GM19239 (cell line): ENCODE measurements around the gene ST3GAL4.
"Not testable (repeated sequence)": the region's sequence is repeated elsewhere in the genome, so short reads cannot be mapped to it uniquely, and the experiment has no call there.

Experiments used
- DNase-seq: peaks from one replicate; pipeline ENCODE4 v3.0.0; 2011; ENCODE audit warnings: low spot score; ENCODE audit not compliant: insufficient read length
- FAIRE-seq: peaks from 2 replicates; lab custom pipeline; 2011; peaks lifted over from hg19 to GRCh38; lab: Jason Lieb, UNC

ST3GAL4 gene

GRCh38 chr11:126359431-126360048 is 4.1 kb downstream of the ST3GAL4 start:
- FAIRE-seq (no peak), DNase-seq (no peak)

GRCh38 chr11:126360049-126360446 is 4.6 kb downstream of the ST3GAL4 start:
- DNase-seq (no peak), FAIRE-seq (no peak)

DNA sequence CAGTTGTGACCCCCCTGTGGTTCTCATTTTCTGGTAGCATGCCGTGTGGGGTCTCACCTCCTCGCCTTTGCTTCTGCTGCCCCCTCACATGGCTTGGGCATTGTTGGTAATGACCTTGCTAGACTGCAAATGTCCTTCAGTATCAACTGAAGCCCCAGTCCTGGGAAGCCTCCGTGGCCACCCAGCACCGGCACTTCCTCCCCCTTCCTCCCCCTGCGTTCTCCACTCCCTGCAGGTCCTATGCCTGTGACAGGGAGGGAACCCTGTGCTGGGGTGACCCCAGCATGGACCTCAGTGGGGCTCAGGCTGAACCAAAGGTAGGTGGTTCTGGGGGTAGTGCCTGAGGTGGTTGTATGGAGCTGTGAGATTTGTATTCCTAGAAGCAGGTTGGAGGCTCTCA is 5.9 kb downstream of the ST3GAL4 start:
- no peak for DNase-seq
- FAIRE-seq = no peak

DNA sequence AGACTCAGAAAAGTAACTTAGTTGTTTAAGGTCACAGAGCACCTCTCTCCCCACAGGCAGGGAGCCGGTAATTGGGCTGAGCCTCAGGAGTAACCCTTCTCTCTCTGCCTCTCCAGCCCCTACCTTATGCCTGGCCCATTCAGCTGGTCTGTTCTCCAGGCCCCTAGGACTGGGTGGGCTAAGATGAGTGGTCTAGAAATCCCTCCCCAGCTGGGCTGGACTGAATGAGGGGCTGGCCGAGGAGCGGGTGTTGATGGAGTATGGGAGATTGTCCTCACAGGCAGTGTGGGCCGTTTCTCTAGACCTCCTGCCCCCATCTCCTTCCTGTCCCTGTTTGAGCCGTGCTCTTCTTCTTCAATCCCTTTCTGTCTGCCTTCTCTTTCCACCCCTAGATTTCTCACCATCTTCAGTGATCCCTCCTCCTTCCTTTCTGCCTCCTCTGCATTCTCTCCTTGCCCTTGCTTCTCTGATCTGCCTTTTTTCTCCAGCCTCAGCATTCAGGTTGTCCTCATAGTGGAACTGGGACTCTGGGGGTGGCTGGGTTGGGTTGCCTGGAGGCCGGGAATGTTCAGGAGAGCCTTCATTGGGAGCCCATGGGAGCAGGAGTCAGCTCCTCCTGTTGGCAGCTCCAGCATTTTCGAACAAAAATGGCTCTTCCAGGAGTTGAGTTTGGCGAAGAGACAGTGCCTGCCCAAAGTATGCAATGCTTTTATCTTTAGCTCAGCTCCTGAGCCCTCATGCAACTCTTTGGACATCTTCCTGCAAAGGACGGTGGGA is 7.6 kb downstream of the ST3GAL4 start:
- no peak for DNase-seq
- FAIRE-seq = no peak

DNA sequence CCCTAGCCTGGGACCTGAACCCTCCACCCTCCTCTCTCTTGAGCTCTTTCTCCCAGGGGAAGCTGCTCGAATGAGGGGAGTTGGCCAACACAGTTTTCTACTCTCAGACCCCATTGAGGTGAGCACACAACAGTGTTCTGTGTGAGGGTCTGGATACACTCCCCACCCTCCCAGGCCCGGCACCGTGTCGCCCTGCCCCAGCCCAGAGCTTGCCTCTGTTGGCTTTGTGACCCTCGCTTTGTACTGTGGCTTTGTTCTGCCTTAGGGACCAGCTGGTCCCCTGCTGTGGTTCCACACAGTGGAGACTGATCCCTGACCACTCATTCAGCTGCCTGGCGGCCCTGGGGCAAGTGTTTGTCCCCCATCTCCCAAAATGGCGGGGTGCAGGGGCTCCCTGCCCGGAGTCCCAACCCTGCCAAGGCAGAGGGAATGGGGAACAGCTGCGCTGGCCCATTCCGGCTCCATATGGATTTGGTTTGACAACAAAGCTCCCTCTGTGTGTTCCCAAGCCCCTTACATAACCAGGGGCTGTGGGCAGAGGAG is 8.3 kb downstream of the ST3GAL4 start:
- FAIRE-seq (no peak), DNase-seq (no peak)

DNA sequence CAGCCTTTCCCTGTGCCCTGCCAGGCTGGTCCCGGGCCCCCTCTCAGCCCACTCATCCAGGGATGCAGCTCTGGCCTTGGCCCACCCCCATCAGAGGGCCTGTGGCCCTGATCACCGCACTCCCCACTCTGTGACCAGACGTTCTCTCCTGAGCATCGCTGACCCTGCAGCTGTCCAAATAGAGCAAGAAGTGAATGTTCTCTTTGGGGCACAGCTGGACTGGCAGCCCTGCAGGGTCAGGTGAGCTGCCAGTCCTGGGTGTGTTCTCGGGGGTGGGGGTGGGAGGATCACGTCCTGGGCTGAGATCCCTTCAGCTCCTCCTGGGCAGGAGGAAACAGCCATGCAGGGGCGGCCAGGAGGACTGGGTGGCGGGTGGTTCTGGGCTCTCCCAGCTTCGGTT is 9.2 kb downstream of the ST3GAL4 start:
- not testable (repeated sequence) for FAIRE-seq, DNase-seq

DNA sequence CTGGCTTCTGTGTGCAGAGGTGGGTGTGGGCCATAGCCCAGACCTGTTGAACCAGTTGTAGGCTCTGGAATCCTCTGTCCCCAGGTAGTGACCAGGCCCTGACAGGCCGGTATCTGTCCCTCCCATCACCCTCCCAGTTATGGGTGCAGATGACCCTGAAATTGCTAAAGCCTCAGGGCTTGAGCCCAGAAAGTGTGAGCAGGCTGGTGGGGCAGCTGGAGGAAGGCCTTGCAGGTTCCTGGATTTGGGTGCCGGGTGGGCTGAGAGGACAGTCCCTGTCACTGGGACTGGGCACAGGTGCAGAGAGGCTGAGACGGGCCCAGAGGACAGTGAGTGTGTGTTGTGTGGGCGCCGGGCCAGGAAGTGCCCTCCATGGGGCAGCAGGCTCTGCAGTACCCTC is 10.0 kb downstream of the ST3GAL4 start:
- not testable (repeated sequence) for FAIRE-seq, DNase-seq

GRCh38 chr11:126366064-126366822 is 10.8 kb downstream of the ST3GAL4 start:
- no peak for FAIRE-seq

GRCh38 chr11:126366823-126367654 is 11.6 kb downstream of the ST3GAL4 start:
- DNase-seq, FAIRE-seq: not testable (repeated sequence)

More at GRCh38 chr11:126366064-126366822, 10.8 kb downstream of the ST3GAL4 start:
- DNase-seq = no peak

DNA sequence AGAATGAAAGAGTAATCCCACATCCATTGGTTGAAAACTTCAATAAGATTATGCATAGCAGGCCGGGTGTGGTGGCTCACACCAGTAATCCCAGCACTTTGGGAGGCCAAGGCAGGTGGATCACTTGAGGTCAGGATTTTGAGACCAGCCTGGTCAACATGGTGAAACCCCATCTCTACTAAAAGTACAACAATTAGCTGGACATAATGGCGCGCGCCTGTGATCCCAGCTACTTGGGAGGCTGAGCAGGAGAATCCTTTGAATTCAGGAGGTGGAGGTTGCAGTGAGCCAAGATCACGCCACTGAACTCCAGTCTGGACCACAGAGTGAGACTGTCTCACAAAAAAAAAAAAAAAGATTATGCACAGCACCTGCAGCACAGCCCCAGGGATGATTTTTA is 12.3 kb downstream of the ST3GAL4 start:
- FAIRE-seq, DNase-seq: not testable (repeated sequence)

DNA sequence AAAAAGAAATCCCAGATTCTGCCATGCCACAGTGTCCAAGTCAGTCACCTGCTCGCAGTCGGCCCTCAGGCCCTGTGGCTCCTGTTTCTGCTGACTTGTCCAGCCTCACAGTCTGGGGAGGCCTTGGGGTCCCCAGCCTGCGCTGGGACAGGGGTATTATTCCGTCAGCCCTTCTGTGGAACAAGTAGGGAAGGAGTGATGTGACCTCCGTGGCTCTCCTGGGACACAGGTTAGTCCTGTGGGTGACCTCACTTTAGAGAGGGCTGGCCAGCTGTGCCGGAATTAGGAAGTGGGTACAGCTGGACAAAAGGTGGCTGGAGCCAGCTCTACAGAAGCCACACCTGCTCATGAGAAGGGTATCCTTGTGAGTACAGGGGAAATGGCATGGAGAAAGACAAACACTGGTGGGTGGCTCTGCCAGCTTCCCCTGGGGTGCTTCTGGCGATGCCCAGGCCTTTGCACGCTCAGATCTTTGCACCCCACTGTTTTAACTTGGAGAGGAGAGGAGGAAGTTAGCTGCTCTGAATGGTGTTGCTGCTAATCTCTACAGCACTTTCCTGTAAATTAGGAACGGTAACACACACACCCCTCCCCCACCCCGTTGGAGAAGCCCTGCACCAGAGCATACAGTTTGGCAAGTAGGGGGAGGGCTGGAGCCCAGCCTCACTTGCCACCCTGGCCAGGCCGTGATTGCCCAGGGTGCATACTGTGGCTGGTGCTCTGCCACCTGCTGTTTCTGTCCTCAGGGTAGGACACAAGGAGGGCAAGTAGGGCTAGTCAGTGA is 13.0 kb downstream of the ST3GAL4 start:
- not testable (repeated sequence) for DNase-seq
- peak; percentile 89 for FAIRE-seq

DNA sequence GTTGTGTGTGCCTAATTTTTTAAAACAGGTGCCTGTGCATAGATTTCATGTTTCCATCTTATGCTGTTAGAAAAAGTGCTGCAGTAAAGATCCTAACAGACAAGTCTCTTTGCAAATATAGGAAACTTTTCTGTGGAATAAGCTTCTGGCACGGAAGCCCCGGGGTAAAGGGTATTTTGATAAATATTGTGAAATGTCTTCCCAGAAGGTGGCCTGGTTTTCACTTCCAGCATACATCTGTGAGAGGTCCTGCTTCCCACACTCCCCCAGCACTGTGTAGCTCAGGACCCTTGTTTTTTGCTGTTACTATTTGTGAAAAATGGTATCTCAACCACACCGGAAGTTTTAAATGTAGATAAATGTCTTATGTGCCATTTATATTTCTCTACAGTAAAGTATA is 14.5 kb downstream of the ST3GAL4 start:
- no peak for DNase-seq
- FAIRE-seq = no peak

GRCh38 chr11:126371595-126371994 is 16.1 kb downstream of the ST3GAL4 start:
- FAIRE-seq = no peak
- DNase-seq = no peak

- not testable (repeated sequence) for DNase-seq
These were observed 18.0 kb downstream of the ST3GAL4 start for GRCh38 chr11:126373389-126374066.

GRCh38 chr11:126374562-126375300 is 19.2 kb downstream of the ST3GAL4 start:
- not testable (repeated sequence) for DNase-seq, FAIRE-seq

More at GRCh38 chr11:126373389-126374066, 18.0 kb downstream of the ST3GAL4 start:
- not testable (repeated sequence) for FAIRE-seq

DNA sequence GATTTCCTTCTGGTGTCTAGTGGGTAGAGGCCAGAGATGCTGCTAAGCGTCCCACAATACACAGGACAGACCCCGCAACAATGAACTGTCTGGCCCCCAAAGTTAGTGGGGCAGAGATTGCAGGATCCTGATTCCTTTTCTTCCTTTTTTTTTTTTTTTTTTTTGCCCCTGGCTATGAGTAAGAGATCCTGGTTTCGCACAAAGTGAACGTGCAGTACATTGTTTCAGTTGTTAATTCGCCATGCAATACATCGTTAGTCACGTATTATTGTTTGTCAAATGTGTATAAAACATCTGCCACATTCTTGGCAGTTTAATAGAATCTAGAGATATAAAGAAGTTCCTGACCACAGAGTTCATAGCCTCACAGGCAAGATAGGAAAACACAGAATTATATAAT is 20.2 kb downstream of the ST3GAL4 start:
- FAIRE-seq = no peak
- DNase-seq = no peak

- FAIRE-seq = no peak
These were observed 23.3 kb downstream of the ST3GAL4 start for GRCh38 chr11:126378763-126379162.

DNA sequence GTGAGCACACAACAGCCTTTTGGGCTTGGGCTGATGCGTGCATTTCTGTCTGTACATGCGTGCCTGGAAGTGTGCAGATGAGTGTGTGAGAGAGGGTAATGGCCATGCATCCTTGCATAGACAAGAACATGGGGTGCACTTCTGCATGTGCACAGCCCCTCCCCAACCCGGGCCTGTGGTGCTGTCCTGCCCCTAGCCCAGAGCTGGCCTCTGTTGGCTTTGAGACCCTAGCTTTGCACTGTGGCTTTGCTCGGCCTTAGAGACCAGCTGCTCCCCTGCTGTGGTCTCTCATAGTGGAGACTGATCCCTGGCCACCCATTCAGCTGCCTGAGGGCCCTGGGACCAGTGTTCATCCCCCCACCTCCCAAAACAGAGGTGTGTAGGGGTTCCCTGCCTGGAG is 25.4 kb downstream of the ST3GAL4 start:
- FAIRE-seq (no peak), DNase-seq (no peak)

More at GRCh38 chr11:126378763-126379162, 23.3 kb downstream of the ST3GAL4 start:
- no peak for DNase-seq
